Esophagus muscularis mucosa (tissue), 4 donors: ENCODE results near the gene PTPA.
A peak's percentile ranks its signal among the peaks of the same experiment; 100 is the strongest.

Source experiments
- CTCF ChIP-seq, 3 experiments: fragments of 200-600 bp in 2 of 3; fragments of 450-650 bp in 1 of 3; sonication (generic) in 2 of 3; IDR thresholded peaks; one replicate each; pipeline ENCODE4 v1.5.1; 2017 to 2019; ENCODE audit warnings: antibody characterized with exemption in 3 of 3, mild to moderate bottlenecking in 2 of 3, moderate library complexity in 1 of 3
- EP300 ChIP-seq: sonication (generic); formaldehyde crosslinking; IDR thresholded peaks from one replicate; pipeline ENCODE4 v1.6.1; 2017; ENCODE audit warnings: antibody characterized with exemption
- POLR2A ChIP-seq: fragments of 450-650 bp; IDR thresholded peaks from one replicate; pipeline ENCODE4 v1.6.1; 2017; ENCODE audit warnings: antibody characterized with exemption, moderate library complexity, mild to moderate bottlenecking, low read depth
- POLR2AphosphoS5 ChIP-seq, 2 donors: sonication (generic); formaldehyde crosslinking; IDR thresholded peaks; one replicate each; pipeline ENCODE4 v1.6.1; 2017; ENCODE audit warnings: antibody characterized with exemption in 2 of 2

- TF ChIP-seq POLR2A (peak; percentile 68), CTCF (IDR thresholded peaks at IDR 0.05) (peak in 1 of 3 experiments; percentile 3), EP300 (no peak), POLR2AphosphoS5 (IDR thresholded peaks at IDR 0.05) (peak; percentile 78 to 91)
These were observed 64.8 kb downstream of the PTPA start for GRCh38 chr9:129175825-129176633.
